ENCODE results near the gene PTGDR2. TPM values are rescaled to one million over a fixed set of nuclear protein-coding genes. Genes with fewer than 3 reads are reported as not detected.

Gene PTGDR2
- polyA plus RNA-seq, 2 of the 4 experiments (the other 2 are of a cell fraction), result 0.09 to 0.19 TPM

GRCh38 chr11:60858236-60858635 is 2.5 kb upstream of the PTGDR2 start:
- no peak overlapping the region for H3K4me2 ChIP-seq
- H3K4me1 ChIP-seq, result no peaks in the 10 kb centered on the region
- no peaks in the 10 kb centered on the region for H3K9me3 ChIP-seq
- ChIA-PET CTCF (interaction anchor here (1.2 kb wide), 1 partner anchor 41 kb away, joined by 4 read pairs; no protein-coding TSS in a partner anchor), POLR2A (no interaction called here)
- H3K4me3 ChIP-seq, result no peak overlapping the region
- no peak for ATAC-seq
- FAIRE-seq, result no peak
- no peak for DNase-seq (ENCODE audit: low read depth in 1 of 2, low spot score in 1 of 2)
- TF ChIP-seq HDAC2 (IDR thresholded peaks at IDR 0.05), result no peak
- TF ChIP-seq SREBF2 (IDR thresholded peaks at IDR 0.05), result no peak
- no peak for TF ChIP-seq CTCF (IDR thresholded peaks at IDR 0.05)
- TF ChIP-seq HEYL (CRISPR knock-in tag; IDR thresholded peaks at IDR 0.05), result no peak
- no peak for TF ChIP-seq HOXB13 (CRISPR knock-in tag; IDR thresholded peaks at IDR 0.05; ENCODE audit: low read depth)
- no peak for TF ChIP-seq PHF8 (IDR thresholded peaks at IDR 0.05; ENCODE audit: borderline replicate concordance, low read depth)
- TF ChIP-seq RCOR1 (IDR thresholded peaks at IDR 0.05; ENCODE audit: low read depth, low read length), result no peak
- no peak for TF ChIP-seq CEBPB (IDR thresholded peaks at IDR 0.05)
- TF ChIP-seq HES2 (IDR thresholded peaks at IDR 0.05), result no peak
- no peak for TF ChIP-seq NR3C1 (IDR thresholded peaks at IDR 0.05)
- TF ChIP-seq REST (IDR thresholded peaks at IDR 0.05), result no peak
- TF ChIP-seq ZNF302 (CRISPR knock-in tag; IDR thresholded peaks at IDR 0.05), result no peak
- TF ChIP-seq FOSL2 (IDR thresholded peaks at IDR 0.05), result no peak
- TF ChIP-seq FOSL2 (CRISPR knock-in tag; IDR thresholded peaks at IDR 0.05), result no peak
- H3K27ac ChIP-seq, result no peak overlapping the region
- WGBS (ENCODE audit: missing lambda C conversion rate), result 85% methylated on average over 8 of the region's 8 CpGs

DNA sequence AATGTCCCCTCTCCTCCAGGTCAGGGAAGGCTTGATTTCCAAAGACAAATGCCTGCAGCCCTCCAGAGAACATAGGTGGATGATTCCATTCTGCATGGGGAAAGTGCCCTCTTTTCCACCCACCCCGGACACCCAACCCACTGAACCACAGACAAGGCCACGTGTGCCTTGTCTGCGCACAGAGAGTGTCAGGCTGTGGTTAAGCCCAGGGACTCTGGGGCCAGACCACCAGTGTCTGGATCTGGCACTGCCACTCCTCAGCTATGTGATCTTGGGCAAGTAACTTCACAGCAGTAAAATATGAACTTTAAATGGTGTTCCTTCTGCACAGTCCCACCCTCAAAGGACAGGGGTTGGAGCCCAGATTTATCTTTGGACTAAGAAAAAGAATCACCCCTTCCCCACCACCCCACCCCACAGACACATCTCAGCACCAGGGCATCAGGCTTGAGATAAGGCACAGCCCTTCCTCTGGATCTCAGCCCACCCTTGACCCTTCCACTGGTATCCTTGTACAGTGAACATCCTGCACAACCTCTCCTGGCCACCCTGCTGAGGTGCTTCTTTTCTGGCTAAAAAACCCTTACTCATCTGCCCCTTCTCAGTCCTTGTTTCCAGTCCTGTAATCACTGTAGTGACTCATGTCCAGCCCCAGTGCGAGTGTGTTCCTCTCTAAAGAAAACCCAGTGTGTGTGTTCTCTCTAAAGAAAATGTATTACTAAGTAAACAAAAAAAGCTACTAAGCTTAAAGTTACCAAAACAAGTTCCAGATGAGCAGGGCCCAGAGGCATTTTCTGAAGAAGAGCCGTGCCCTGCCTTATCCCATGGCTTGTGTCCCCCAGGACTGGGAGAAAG is 1.9 kb upstream of the PTGDR2 start:
- DNase-seq (ENCODE audit: low read depth in 1 of 2, low spot score in 1 of 2) (no peak), FAIRE-seq (no peak), ATAC-seq (no peak; a peak in 1 of 6 replicates)
- ChIA-PET POLR2A (no interaction called here), CTCF (interaction anchor here (1.2 kb wide), 1 partner anchor 42 kb away, joined by 4 read pairs; no protein-coding TSS in a partner anchor)
- Histone ChIP-seq H3K27ac (peak overlapping the region in 1 of 2 experiments; percentile 49; a peak in 1 of 6 replicates), H3K4me2 (no peak overlapping the region), H3K9me3 (no peaks in the 10 kb centered on the region), H3K4me3 (no peak overlapping the region), H3K4me1 (no peaks in the 10 kb centered on the region)
- 61% methylated on average over 5 of the region's 5 CpGs for WGBS (ENCODE audit: missing lambda C conversion rate)
- TF ChIP-seq FOXS1 (CRISPR knock-in tag; IDR thresholded peaks at IDR 0.05) (no peak), ESRRA (IDR thresholded peaks at IDR 0.05; ENCODE audit: borderline replicate concordance, low read length) (no peak), MAZ (IDR thresholded peaks at IDR 0.05; ENCODE audit: borderline replicate concordance, low read depth, low read length) (no peak), USF2 (IDR thresholded peaks at IDR 0.05) (no peak), MYC (IDR thresholded peaks at IDR 0.05; ENCODE audit: borderline replicate concordance, low read length) (no peak), BCL3 (IDR thresholded peaks at IDR 0.05) (no peak), HOXB13 (CRISPR knock-in tag; IDR thresholded peaks at IDR 0.05; ENCODE audit: low read depth) (no peak), RAD21 (conservative IDR thresholded peaks at IDR 0.05 in 1 of 2, IDR thresholded peaks at IDR 0.05 in 1 of 2) (no peak), EP300 (IDR thresholded peaks at IDR 0.05) (no peak), JUNB (IDR thresholded peaks at IDR 0.05) (no peak), POLR2AphosphoS2 (conservative IDR thresholded peaks at IDR 0.05; ENCODE audit: low read length) (no peak), RARB (CRISPR knock-in tag; IDR thresholded peaks at IDR 0.05) (no peak), FOSL2 (IDR thresholded peaks at IDR 0.05) (no peak), FOSL2 (CRISPR knock-in tag; IDR thresholded peaks at IDR 0.05) (no peak)
- TF ChIP-seq, protein P1, sequence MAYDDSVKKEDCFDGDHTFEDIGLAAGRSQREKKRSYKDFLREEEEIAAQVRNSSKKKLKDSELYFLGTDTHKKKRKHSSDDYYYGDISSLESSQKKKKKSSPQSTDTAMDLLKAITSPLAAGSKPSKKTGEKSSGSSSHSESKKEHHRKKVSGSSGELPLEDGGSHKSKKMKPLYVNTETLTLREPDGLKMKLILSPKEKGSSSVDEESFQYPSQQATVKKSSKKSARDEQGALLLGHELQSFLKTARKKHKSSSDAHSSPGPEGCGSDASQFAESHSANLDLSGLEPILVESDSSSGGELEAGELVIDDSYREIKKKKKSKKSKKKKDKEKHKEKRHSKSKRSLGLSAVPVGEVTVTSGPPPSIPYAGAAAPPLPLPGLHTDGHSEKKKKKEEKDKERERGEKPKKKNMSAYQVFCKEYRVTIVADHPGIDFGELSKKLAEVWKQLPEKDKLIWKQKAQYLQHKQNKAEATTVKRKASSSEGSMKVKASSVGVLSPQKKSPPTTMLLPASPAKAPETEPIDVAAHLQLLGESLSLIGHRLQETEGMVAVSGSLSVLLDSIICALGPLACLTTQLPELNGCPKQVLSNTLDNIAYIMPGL (CRISPR knock-in tag; IDR thresholded peaks at IDR 0.05; ENCODE audit: borderline replicate concordance), result no peak
